Keratinocyte (primary cell): ENCODE results near the gene SLAMF8.

ENCODE experiments used
- CTCF ChIP-seq, 3 experiments: IDR thresholded peaks in 1 of 3; conservative IDR thresholded peaks in 1 of 3; optimal IDR thresholded peaks in 1 of 3; 2 replicates in 2 of 3; 3 replicates in 1 of 3; pipeline versions ENCODE3 to v1.5.1; 2011; ENCODE audit warnings: low read length in 3 of 3, mild to moderate bottlenecking in 3 of 3, moderate library complexity in 2 of 3, control low read depth in 1 of 3, inconsistent platforms in 1 of 3; ENCODE audit not compliant: insufficient read depth in 2 of 3; ENCODE audit errors: extremely low read depth in 1 of 3
- EZH2 ChIP-seq: IDR thresholded peaks from one replicate; pipeline ENCODE4 v1.6.1; 2012; ENCODE audit warnings: inconsistent platforms, mild to moderate bottlenecking, low read length, moderate library complexity

- TF ChIP-seq CTCF (optimal IDR thresholded peaks at IDR 0.05 in 1 of 3, IDR thresholded peaks at IDR 0.05 in 1 of 3, conservative IDR thresholded peaks at IDR 0.05 in 1 of 3; ENCODE audit: extremely low read depth in 1 of 3, insufficient read depth in 2 of 3, low read length in 3 of 3) (no peak), EZH2 (no peak)
Measured at GRCh38 chr1:159827102-159827490, 423 bp downstream of the SLAMF8 start.
